ENCODE data around the gene PRSS56. TPM values are rescaled to one million over a fixed set of nuclear protein-coding genes. Genes with fewer than 3 reads are reported as not detected.

The PRSS56 gene
- total RNA-seq, 1 donor from 2014 or later = not detected

DNA sequence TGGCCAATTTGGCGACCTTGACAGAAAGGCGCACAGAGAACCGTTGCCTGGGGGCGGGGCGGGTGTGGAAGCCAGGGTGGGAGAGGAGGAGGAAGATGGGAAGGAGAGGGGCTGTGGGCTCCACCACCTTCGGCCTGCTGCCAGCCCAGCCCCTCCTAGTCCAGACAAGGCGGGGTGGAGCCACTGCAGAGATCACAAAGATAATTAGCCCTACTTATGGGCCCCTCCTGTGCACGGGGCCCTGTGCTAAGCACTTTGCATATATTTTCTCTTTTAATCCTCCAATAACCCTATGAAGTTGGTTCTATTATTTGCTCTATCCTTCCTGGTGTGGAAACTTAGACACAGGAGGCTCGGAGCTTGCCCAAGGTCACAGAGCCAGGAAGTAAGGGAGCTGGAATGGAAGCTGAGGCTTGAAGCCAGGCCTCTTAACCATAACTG lies 18.8 kb upstream of the PRSS56 start:
- no peak for ATAC-seq
- DNase-seq (ENCODE audit: low spot score) = no peak

GRCh38 chr2:232501794-232502390 lies 18.3 kb upstream of the PRSS56 start:
- ATAC-seq = no peak
- DNase-seq (ENCODE audit: low spot score) = no peak

DNA sequence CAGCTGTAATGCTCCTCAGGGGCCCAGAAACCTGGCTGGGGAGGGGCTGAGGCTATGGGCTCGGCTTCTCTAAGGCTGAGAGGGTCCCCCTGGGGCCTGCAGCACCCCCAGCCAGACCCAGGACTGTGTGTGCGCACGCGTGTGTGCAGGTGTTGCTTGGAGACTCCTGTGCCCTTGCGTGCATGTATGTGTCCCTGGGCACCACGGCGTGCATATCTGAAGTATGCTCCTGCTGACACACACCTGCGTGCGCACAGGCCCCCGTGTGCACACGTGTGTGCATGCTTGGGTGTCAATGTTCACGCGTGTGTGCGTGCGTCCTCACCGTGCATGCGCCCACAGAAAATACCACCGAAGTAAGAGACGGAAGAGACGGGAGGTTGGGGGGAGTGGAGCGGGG lies 17.7 kb upstream of the PRSS56 start:
- ATAC-seq (no peak), DNase-seq (ENCODE audit: low spot score) (no peak)

- peak; percentile 52 for DNase-seq (ENCODE audit: low spot score)
- peak; percentile 62 for ATAC-seq
Observed at GRCh38 chr2:232502911-232503808, 17.0 kb upstream of the PRSS56 start.

GRCh38 chr2:232503809-232504323 lies 16.3 kb upstream of the PRSS56 start:
- ATAC-seq (no peak), DNase-seq (ENCODE audit: low spot score) (no peak)

DNA sequence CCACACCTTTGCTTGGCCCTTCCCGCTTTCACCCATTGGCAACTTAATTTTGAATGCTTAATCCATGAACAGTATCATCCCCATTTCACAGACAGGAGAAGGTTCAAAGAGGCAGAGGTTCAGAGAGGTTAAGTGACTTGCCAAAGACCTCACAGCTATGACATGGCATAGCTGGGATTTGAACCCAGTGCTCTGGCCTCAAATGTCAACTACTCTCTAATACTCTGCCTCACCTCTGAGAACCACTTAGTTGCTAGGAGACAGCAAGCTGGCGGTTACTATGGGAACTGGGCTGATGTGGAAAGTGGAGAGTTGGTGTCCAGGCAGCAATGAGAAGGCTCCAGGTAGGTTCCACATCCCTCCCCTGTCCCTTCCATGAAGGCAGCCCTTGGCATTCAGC lies 15.8 kb upstream of the PRSS56 start:
- ATAC-seq = no peak
- DNase-seq (ENCODE audit: low spot score) = no peak

GRCh38 chr2:232505856-232506255 lies 14.3 kb upstream of the PRSS56 start:
- ATAC-seq = no peak
- DNase-seq (ENCODE audit: low spot score) = no peak

GRCh38 chr2:232506709-232507108 lies 13.5 kb upstream of the PRSS56 start:
- no peak for DNase-seq (ENCODE audit: low spot score)
- no peak for ATAC-seq

DNA sequence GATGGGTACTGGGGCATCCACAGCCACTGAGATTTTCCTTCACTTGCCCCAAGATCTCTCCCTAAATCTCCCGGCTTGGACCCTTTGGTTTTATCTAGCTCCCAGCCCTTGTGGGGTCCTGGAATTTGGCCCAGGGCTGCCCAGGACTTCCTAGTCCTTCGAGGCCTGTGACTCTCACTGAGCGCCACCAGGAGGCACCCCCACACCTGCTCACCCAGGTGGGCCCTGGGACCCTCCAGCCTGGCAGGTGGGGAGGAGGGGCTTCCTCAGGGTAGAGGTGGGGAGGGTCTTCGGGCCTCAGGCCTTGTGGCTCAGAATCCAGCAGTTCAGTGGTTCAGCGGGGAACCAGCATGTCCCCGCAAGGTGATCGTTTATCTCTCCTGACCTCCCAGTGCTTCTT lies 11.9 kb upstream of the PRSS56 start:
- ATAC-seq (no peak), DNase-seq (ENCODE audit: low spot score) (no peak)

DNA sequence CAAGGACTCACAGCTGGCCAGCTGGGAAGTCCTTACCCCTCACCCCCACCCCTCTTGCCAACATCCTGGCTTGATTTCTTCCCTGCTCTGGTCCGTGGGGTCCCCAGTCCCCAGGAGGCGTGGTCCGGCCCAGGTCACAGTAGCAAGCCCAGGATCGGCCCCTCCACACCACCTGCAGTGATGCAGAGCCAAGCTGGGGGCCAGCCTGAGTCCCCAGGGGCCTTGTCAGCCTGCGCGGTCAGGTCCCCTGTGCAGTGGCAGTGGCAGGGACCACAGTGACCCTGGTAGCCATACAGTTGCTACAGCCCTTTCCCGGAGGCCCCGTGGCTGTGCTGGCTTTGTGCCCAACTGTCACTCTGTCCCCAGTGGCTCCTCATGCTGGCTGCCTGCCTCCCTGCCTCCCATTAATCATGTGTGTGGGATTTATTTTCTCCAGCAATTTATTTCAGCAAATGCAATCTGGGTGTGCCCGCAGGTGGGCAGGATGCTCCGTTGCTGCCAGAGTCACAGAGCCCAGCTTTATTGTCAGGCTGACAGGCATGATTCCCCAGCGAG lies 8.8 kb upstream of the PRSS56 start:
- no peak for ATAC-seq
- DNase-seq (ENCODE audit: low spot score) = no peak

DNA sequence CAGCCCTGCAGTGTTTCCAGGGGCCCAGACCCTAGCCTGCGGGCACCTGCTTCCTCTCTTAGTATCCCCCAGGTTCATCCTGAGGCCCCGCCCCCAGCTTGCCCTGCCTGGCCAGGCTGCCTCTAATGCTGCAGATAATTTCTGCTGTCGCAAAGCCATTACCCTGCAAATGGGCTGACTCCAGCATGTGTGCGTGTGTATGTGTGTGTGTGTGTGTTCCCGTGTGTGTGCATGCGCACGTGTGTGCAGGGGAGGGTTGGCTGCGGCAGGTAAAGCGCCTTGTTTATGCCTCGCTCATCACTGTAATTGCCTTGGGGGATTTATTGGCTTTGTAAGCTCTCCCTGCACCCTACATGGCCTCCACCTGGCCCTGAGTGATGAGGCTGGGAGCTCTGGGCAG lies 7.6 kb upstream of the PRSS56 start:
- DNase-seq (ENCODE audit: low spot score) = no peak

GRCh38 chr2:232513353-232513752 lies 6.8 kb upstream of the PRSS56 start:
- DNase-seq (ENCODE audit: low spot score) = no peak
- ATAC-seq = no peak

More for the DNA sequence above, 7.6 kb upstream of the PRSS56 start:
- ATAC-seq = no peak

DNA sequence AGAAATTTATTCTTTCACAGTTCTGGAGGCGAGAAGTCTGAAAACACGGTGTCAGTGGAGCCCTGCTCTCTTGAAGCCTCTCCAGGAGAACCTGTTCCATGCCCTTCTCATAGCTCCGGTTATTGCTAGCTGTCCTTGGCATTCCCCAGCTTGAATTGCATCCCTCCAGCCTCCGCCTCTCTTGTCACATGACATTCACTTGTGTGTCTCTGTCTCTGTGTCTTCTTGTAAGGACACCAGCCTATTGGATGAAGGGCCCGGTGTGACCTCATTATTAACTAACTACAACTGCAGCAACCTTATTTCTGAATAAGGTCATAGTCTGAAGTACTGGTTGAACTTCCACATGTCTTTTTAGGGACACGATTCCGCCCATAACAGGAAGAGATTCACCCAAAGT lies 4.5 kb upstream of the PRSS56 start:
- ATAC-seq (no peak), DNase-seq (ENCODE audit: low spot score) (no peak)

GRCh38 chr2:232516551-232516950 lies 3.6 kb upstream of the PRSS56 start:
- no peak for DNase-seq (ENCODE audit: low spot score)
- ATAC-seq = no peak

DNA sequence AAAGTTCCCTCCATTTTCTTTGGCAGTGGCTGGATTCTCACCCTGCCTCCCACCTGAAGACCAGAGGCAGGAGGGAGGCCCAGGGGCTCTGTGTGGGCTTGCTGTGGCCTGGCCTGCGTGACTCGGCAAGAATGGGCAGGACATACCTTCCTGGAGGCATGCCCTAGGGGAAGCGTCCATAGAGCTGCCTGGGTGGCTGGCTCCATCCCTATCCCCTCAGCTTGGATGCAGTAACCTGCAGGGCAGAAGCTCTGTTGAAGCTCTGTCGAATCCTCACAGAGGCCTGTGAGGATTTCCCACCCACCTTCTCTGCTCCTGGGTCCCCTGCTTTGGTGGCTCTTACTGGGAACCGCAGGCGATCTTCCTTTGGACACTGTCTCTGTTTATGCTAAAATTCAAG lies 1.3 kb upstream of the PRSS56 start:
- DNase-seq (ENCODE audit: low spot score) (no peak), ATAC-seq (no peak)

GRCh38 chr2:232520489-232520888 lies 301 bp downstream of the PRSS56 start:
- no peak for ATAC-seq

GRCh38 chr2:232521098-232521497 lies 910 bp downstream of the PRSS56 start:
- DNase-seq (ENCODE audit: low spot score) (no peak), ATAC-seq (no peak)

More at GRCh38 chr2:232520489-232520888, 301 bp downstream of the PRSS56 start:
- DNase-seq (ENCODE audit: low spot score) = no peak

- peak; percentile 87 for ATAC-seq
- peak; percentile 66 for DNase-seq (ENCODE audit: low spot score)
Observed at GRCh38 chr2:232521959-232522622, 1.9 kb downstream of the PRSS56 start.

DNA sequence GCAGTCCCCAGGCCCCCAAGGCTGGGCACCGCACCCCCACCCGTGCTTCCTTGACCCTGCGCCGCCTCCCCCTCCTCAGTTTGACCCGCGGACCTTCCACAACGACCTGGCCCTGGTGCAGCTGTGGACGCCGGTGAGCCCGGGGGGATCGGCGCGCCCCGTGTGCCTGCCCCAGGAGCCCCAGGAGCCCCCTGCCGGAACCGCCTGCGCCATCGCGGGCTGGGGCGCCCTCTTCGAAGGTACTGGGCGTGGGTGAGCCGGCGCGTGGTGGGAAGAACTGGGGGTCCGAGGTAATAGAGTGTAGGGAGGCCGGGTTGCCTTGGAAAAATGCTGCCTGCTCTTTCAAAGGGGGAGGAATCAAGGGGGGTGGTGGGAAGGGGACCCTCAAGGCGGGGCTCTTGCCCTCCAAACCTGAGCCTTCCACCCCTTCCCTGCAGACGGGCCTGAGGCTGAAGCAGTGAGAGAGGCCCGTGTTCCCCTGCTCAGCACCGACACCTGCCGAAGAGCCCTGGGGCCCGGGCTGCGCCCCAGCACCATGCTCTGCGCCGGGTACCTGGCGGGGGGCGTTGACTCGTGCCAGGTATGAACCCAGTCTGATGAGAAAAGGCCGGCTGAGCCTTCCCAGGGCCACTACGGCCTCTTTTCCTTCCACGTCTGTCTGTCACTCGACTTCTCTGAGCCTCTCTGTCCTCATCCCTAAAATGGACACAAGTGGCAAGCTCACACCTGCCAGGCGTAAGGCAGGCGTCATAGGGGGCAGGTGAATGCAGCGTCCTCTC lies 2.6 kb downstream of the PRSS56 start:
- no peak for DNase-seq (ENCODE audit: low spot score)
- no peak for ATAC-seq

DNA sequence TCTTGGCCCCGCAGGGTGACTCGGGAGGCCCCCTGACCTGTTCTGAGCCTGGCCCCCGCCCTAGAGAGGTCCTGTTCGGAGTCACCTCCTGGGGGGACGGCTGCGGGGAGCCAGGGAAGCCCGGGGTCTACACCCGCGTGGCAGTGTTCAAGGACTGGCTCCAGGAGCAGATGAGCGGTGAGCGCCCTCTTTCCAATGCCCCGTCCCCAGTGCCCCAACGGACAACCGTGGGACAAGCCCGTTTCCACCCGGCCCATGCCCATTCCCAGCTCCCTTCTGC lies 3.2 kb downstream of the PRSS56 start:
- DNase-seq (ENCODE audit: low spot score) = no peak
- ATAC-seq = no peak
